SK-N-SH (cell line): Measurements from ENCODE around the gene AQP5.

Experiments used
- RCOR1 ChIP-seq: fragments of 150-350 bp; IDR thresholded peaks from 2 replicates; pipeline ENCODE4 v1.6.1; 2017; ENCODE audit warnings: antibody characterized with exemption, low read length
- TEAD4 ChIP-seq: IDR thresholded peaks from 2 replicates; pipeline ENCODE4 v1.4.0; 2012; ENCODE audit warnings: mild to moderate bottlenecking, borderline replicate concordance; ENCODE audit not compliant: insufficient read depth
- TF ChIP-seq, protein P1 (sequence below): fragments of 200-600 bp; sonication (generic); IDR thresholded peaks from 2 replicates; pipeline ENCODE4 v1.6.1; 2017; ENCODE audit warnings: antibody characterized with exemption, mild to moderate bottlenecking, moderate library complexity
- TF ChIP-seq, protein P2 (sequence below): IDR thresholded peaks from 2 replicates; pipeline ENCODE4 v1.4.0; 2012; ENCODE audit warnings: low read depth
- TF ChIP-seq, protein P3 (sequence below): IDR thresholded peaks from 2 replicates; pipeline ENCODE4 v1.6.1; 2012; ENCODE audit warnings: mild to moderate bottlenecking, low read depth, low read length, moderate library complexity

DNA sequence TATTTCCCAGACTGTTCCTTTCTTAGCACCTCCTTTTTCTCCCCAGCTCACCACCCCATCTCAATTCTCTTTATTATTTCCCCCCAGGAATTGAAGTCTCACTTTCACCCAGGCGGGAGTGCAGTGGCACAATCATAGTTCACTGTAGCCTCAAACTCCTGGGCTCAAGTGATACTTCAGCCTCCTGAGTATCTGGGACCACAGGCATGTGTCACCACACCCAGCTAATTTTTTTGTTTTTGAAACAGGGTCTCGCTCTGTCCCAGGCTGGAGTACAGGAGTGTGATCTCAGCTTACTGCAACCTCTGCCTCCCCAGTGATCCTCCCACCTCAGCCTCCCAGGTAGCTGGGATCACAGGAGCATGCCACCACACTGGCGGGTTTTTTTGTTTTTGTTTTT lies 52.7 kb downstream of the AQP5 start:
- TF ChIP-seq, protein P1, sequence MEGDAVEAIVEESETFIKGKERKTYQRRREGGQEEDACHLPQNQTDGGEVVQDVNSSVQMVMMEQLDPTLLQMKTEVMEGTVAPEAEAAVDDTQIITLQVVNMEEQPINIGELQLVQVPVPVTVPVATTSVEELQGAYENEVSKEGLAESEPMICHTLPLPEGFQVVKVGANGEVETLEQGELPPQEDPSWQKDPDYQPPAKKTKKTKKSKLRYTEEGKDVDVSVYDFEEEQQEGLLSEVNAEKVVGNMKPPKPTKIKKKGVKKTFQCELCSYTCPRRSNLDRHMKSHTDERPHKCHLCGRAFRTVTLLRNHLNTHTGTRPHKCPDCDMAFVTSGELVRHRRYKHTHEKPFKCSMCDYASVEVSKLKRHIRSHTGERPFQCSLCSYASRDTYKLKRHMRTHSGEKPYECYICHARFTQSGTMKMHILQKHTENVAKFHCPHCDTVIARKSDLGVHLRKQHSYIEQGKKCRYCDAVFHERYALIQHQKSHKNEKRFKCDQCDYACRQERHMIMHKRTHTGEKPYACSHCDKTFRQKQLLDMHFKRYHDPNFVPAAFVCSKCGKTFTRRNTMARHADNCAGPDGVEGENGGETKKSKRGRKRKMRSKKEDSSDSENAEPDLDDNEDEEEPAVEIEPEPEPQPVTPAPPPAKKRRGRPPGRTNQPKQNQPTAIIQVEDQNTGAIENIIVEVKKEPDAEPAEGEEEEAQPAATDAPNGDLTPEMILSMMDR: no peak
- TF ChIP-seq, protein P2, sequence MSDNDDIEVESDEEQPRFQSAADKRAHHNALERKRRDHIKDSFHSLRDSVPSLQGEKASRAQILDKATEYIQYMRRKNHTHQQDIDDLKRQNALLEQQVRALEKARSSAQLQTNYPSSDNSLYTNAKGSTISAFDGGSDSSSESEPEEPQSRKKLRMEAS: no peak
- no peak for TF ChIP-seq TEAD4
- no peak for TF ChIP-seq RCOR1
- TF ChIP-seq, protein P3, sequence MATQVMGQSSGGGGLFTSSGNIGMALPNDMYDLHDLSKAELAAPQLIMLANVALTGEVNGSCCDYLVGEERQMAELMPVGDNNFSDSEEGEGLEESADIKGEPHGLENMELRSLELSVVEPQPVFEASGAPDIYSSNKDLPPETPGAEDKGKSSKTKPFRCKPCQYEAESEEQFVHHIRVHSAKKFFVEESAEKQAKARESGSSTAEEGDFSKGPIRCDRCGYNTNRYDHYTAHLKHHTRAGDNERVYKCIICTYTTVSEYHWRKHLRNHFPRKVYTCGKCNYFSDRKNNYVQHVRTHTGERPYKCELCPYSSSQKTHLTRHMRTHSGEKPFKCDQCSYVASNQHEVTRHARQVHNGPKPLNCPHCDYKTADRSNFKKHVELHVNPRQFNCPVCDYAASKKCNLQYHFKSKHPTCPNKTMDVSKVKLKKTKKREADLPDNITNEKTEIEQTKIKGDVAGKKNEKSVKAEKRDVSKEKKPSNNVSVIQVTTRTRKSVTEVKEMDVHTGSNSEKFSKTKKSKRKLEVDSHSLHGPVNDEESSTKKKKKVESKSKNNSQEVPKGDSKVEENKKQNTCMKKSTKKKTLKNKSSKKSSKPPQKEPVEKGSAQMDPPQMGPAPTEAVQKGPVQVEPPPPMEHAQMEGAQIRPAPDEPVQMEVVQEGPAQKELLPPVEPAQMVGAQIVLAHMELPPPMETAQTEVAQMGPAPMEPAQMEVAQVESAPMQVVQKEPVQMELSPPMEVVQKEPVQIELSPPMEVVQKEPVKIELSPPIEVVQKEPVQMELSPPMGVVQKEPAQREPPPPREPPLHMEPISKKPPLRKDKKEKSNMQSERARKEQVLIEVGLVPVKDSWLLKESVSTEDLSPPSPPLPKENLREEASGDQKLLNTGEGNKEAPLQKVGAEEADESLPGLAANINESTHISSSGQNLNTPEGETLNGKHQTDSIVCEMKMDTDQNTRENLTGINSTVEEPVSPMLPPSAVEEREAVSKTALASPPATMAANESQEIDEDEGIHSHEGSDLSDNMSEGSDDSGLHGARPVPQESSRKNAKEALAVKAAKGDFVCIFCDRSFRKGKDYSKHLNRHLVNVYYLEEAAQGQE: no peak
